ENCODE data around the gene ELFN1. TPM values are rescaled to one million over a fixed set of nuclear protein-coding genes. Genes with fewer than 3 reads are reported as not detected.
A peak's percentile ranks its signal among the peaks of the same experiment; 100 is the strongest.

The ELFN1 gene
- total RNA-seq, 1 donor from 2014 or later = 12.3 TPM

GRCh38 chr7:1710936-1711335, 40.9 kb downstream of the ELFN1 start:
- H3K4me3 Mint-ChIP-seq (ENCODE audit: low read depth) = no peak overlapping the region
- DNase-seq (ENCODE audit: low spot score, unreplicated experiment) = no peak
- peaks cover 4% of the 10 kb centered on the region for H3K9me3 Mint-ChIP-seq (ENCODE audit: low read depth)
- peaks cover 16% of the 10 kb centered on the region for H3K36me3 Mint-ChIP-seq (ENCODE audit: insufficient read depth)
- H3K4me1 Mint-ChIP-seq (ENCODE audit: low read depth) = peaks cover 16% of the 10 kb centered on the region
- peaks cover 11% of the 10 kb centered on the region for H3K27me3 Mint-ChIP-seq
- no peak overlapping the region for H3K27ac Mint-ChIP-seq
- no peak for TF ChIP-seq CTCF (IDR thresholded peaks at IDR 0.05; ENCODE audit: unreplicated experiment)

GRCh38 chr7:1712907-1713501, 42.9 kb downstream of the ELFN1 start:
- H3K9me3 Mint-ChIP-seq (ENCODE audit: low read depth) = peaks cover 4% of the 10 kb centered on the region
- peaks cover 20% of the 10 kb centered on the region for H3K4me1 Mint-ChIP-seq (ENCODE audit: low read depth)
- TF ChIP-seq CTCF (IDR thresholded peaks at IDR 0.05; ENCODE audit: unreplicated experiment) = no peak
- H3K36me3 Mint-ChIP-seq (ENCODE audit: insufficient read depth) = peaks cover 20% of the 10 kb centered on the region
- no peak overlapping the region for H3K4me3 Mint-ChIP-seq (ENCODE audit: low read depth)
- peak overlapping the region; percentile 43 for H3K27ac Mint-ChIP-seq
- DNase-seq (ENCODE audit: low spot score, unreplicated experiment) = no peak
- H3K27me3 Mint-ChIP-seq = peaks cover 20% of the 10 kb centered on the region

GRCh38 chr7:1713502-1714484, 43.7 kb downstream of the ELFN1 start:
- Mint-ChIP-seq H3K27ac (no peak overlapping the region), H3K36me3 (ENCODE audit: insufficient read depth) (peaks cover 22% of the 10 kb centered on the region), H3K4me3 (ENCODE audit: low read depth) (no peak overlapping the region), H3K4me1 (ENCODE audit: low read depth) (peaks cover 20% of the 10 kb centered on the region), H3K27me3 (peaks cover 20% of the 10 kb centered on the region), H3K9me3 (ENCODE audit: low read depth) (peaks cover 4% of the 10 kb centered on the region)
- TF ChIP-seq CTCF (IDR thresholded peaks at IDR 0.05; ENCODE audit: unreplicated experiment) = no peak
- DNase-seq (ENCODE audit: low spot score, unreplicated experiment) = peak; percentile 37

GRCh38 chr7:1714583-1715330, 44.7 kb downstream of the ELFN1 start:
- Mint-ChIP-seq H3K4me1 (ENCODE audit: low read depth) (peaks cover 20% of the 10 kb centered on the region), H3K27me3 (peaks cover 20% of the 10 kb centered on the region), H3K27ac (no peak overlapping the region), H3K36me3 (ENCODE audit: insufficient read depth) (peaks cover 13% of the 10 kb centered on the region), H3K9me3 (ENCODE audit: low read depth) (peaks cover 2% of the 10 kb centered on the region), H3K4me3 (ENCODE audit: low read depth) (no peak overlapping the region)
- TF ChIP-seq CTCF (IDR thresholded peaks at IDR 0.05; ENCODE audit: unreplicated experiment) = no peak
- no peak for DNase-seq (ENCODE audit: low spot score, unreplicated experiment)

- Mint-ChIP-seq H3K36me3 (ENCODE audit: insufficient read depth) (peaks cover 10% of the 10 kb centered on the region), H3K4me3 (ENCODE audit: low read depth) (no peak overlapping the region), H3K4me1 (ENCODE audit: low read depth) (peaks cover 20% of the 10 kb centered on the region), H3K27ac (no peak overlapping the region), H3K9me3 (ENCODE audit: low read depth) (no peaks in the 10 kb centered on the region), H3K27me3 (peaks cover 20% of the 10 kb centered on the region)
- no peak for DNase-seq (ENCODE audit: low spot score, unreplicated experiment)
- no peak for TF ChIP-seq CTCF (IDR thresholded peaks at IDR 0.05; ENCODE audit: unreplicated experiment)
These were observed 45.2 kb downstream of the ELFN1 start for GRCh38 chr7:1715331-1715625.

Measured in progenitor cell of endocrine pancreas (in vitro differentiated cells).